K562 (cell line): ENCODE data around the gene MRAP2.

ENCODE experiments used
- CEBPB ChIP-seq: fragments of 450-650 bp; IDR thresholded peaks from 2 replicates; pipeline ENCODE4 v1.6.1; 2016; ENCODE audit warnings: missing genetic modification characterization, missing compliant biosample characterization
- CHD4 ChIP-seq: fragments of 200-600 bp; sonication (generic); IDR thresholded peaks from 3 replicates; pipeline ENCODE4 v1.6.1; 2012; ENCODE audit warnings: low read depth, mild to moderate bottlenecking, mixed read lengths, low read length, inconsistent platforms; ENCODE audit not compliant: insufficient read depth, insufficient replicate concordance, poor library complexity, severe bottlenecking
- CREM ChIP-seq: IDR thresholded peaks from 2 replicates; pipeline ENCODE4 v1.6.1; 2014; ENCODE audit warnings: antibody characterized with exemption, low read depth
- FOXK2 ChIP-seq, 2 experiments: fragments of 450-650 bp; IDR thresholded peaks in 1 of 2; conservative IDR thresholded peaks in 1 of 2; 2 replicates each; pipeline ENCODE4 v1.6.1; 2016; ENCODE audit warnings: low read depth in 2 of 2, mild to moderate bottlenecking in 1 of 2
- SETDB1 ChIP-seq: IDR thresholded peaks from one replicate; pipeline ENCODE4 v1.6.1; 2012; ENCODE audit warnings: low read length, control low read depth, inconsistent platforms
- U2AF2 ChIP-seq: fragments of 200-400 bp; formaldehyde crosslinking; optimal IDR thresholded peaks from 2 replicates; pipeline ENCODE3; 2017; ENCODE audit warnings: low read depth, mild to moderate bottlenecking, low read length
- ZNF212 ChIP-seq: fragments of 450-650 bp; formaldehyde crosslinking; IDR thresholded peaks from 2 replicates; pipeline ENCODE4 v1.4.0; 2020; ENCODE audit warnings: mild to moderate bottlenecking
- TF ChIP-seq, protein P1 (sequence below): sonication (generic); formaldehyde crosslinking; IDR thresholded peaks from 2 replicates; pipeline ENCODE4 v1.8.0; 2023; ENCODE audit warnings: mild to moderate bottlenecking, missing genetic modification reagents
- TF ChIP-seq, protein P2 (sequence below): fragments of 450-650 bp; IDR thresholded peaks from 2 replicates; pipeline ENCODE4 v1.6.1; 2017; ENCODE audit warnings: mild to moderate bottlenecking, moderate library complexity
- TF ChIP-seq, protein P3 (sequence below), 3 experiments: IDR thresholded peaks in 2 of 3; conservative IDR thresholded peaks in 1 of 3; 2 replicates each; pipeline ENCODE4 v1.5.1; 2011 to 2012; ENCODE audit warnings: low read length in 3 of 3, mild to moderate bottlenecking in 3 of 3, control low read depth in 2 of 3, improper control_type of control experiment in 1 of 3, inconsistent platforms in 1 of 3, low read depth in 1 of 3, mixed read lengths in 1 of 3, moderate library complexity in 1 of 3; ENCODE audit not compliant: insufficient read depth in 2 of 3

DNA sequence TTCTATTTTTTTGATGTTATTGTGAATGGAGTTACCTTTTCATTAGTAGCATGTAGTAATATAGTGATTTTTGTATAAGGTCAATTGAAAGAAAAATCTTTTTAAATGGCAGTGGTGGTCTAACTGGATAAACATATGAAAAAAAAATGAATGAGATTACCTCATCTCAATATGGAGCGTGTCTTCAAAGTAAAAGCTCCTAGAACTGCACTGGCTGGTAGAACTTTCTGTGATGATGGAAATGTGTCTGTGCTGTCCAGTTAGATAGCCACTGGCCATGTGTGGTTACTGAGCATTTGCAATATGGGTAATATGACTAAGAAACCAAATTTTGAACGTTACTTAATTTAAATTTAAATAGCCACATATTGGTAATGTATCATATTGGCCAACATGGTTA lies 44.1 kb downstream of the MRAP2 start:
- TF ChIP-seq, protein P1, sequence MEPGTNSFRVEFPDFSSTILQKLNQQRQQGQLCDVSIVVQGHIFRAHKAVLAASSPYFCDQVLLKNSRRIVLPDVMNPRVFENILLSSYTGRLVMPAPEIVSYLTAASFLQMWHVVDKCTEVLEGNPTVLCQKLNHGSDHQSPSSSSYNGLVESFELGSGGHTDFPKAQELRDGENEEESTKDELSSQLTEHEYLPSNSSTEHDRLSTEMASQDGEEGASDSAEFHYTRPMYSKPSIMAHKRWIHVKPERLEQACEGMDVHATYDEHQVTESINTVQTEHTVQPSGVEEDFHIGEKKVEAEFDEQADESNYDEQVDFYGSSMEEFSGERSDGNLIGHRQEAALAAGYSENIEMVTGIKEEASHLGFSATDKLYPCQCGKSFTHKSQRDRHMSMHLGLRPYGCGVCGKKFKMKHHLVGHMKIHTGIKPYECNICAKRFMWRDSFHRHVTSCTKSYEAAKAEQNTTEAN, result no peak
- TF ChIP-seq CEBPB (tag) (no peak), U2AF2 (no peak), CHD4 (no peak), CREM (no peak), ZNF212 (CRISPR knock-in tag) (no peak), SETDB1 (no peak), FOXK2 (conservative IDR thresholded peaks at IDR 0.05 in 1 of 2, IDR thresholded peaks at IDR 0.05 in 1 of 2; ENCODE audit: low read depth in 2 of 2) (no peak)
- TF ChIP-seq, protein P2, sequence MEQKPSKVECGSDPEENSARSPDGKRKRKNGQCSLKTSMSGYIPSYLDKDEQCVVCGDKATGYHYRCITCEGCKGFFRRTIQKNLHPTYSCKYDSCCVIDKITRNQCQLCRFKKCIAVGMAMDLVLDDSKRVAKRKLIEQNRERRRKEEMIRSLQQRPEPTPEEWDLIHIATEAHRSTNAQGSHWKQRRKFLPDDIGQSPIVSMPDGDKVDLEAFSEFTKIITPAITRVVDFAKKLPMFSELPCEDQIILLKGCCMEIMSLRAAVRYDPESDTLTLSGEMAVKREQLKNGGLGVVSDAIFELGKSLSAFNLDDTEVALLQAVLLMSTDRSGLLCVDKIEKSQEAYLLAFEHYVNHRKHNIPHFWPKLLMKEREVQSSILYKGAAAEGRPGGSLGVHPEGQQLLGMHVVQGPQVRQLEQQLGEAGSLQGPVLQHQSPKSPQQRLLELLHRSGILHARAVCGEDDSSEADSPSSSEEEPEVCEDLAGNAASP, result no peak
- TF ChIP-seq, protein P3, sequence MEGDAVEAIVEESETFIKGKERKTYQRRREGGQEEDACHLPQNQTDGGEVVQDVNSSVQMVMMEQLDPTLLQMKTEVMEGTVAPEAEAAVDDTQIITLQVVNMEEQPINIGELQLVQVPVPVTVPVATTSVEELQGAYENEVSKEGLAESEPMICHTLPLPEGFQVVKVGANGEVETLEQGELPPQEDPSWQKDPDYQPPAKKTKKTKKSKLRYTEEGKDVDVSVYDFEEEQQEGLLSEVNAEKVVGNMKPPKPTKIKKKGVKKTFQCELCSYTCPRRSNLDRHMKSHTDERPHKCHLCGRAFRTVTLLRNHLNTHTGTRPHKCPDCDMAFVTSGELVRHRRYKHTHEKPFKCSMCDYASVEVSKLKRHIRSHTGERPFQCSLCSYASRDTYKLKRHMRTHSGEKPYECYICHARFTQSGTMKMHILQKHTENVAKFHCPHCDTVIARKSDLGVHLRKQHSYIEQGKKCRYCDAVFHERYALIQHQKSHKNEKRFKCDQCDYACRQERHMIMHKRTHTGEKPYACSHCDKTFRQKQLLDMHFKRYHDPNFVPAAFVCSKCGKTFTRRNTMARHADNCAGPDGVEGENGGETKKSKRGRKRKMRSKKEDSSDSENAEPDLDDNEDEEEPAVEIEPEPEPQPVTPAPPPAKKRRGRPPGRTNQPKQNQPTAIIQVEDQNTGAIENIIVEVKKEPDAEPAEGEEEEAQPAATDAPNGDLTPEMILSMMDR (IDR thresholded peaks at IDR 0.05 in 2 of 3, conservative IDR thresholded peaks at IDR 0.05 in 1 of 3; ENCODE audit: insufficient read depth in 2 of 3, low read depth in 1 of 3, low read length in 3 of 3), result no peak
